Endothelial cell of hepatic sinusoid (primary cell): ENCODE results near the gene PTTG1IP.
"Not testable (repeated sequence)": the region's sequence is repeated elsewhere in the genome, so short reads cannot be mapped to it uniquely, and the experiment has no call there.

Experiments
- in situ Hi-C: cut with HindIII; loops from 2 replicates; pipeline ENCODE4 v1.10.0; 2017; ENCODE audit warnings: low sequenced_read_pairs

The PTTG1IP gene, protein sequence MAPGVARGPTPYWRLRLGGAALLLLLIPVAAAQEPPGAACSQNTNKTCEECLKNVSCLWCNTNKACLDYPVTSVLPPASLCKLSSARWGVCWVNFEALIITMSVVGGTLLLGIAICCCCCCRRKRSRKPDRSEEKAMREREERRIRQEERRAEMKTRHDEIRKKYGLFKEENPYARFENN

DNA sequence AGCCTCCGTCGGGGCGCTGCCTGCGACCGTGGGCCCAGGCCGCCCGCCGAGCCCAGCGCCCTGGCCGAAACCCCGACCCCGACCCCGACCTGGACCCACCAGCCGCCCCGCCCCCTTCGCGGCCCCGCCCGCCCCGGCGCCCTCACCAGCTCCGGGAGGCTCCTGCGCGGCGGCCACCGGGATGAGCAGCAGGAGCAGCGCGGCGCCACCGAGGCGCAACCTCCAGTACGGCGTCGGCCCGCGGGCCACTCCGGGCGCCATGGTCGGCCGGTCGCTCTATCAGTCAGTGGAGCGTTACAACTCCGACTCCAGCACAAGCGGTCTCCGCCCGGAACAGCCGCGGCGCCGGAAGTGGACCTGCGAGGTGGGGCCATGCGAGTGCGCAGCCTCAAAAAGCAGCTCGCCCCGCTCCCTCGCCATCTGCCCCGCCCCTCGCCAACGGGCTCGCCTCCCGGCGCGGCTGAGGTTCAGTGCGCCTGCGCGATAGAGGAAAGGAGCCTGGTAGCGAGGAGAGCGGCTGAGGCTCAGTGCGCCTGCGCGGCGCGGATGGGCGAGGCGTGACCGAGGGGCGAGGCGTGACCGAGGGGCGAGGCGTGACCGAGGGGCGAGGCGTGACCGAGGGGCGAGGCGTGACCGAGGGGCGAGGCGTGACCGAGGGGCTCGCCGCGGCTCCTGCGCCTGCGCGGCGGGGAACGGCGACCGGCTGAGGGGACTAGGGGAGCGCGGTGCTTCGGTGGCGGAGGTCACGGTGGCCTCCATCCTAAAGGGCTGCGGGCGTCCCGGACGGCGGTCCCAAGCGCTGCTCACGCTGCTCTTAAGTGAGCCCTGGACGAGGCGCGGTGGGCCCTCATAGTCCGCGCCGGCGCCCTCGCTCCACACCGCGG is at the start of gene PTTG1IP:
TSS of gene PTTG1IP (minus strand) at position 335 of the 884 bp plus-strand sequence. CDS start at position 261, 74 bp downstream.
- in situ Hi-C loops = loop anchor here (10.0 kb wide), 1 partner anchor 69 kb away; the partner anchor contains the start of gene UBE2G2

DNA sequence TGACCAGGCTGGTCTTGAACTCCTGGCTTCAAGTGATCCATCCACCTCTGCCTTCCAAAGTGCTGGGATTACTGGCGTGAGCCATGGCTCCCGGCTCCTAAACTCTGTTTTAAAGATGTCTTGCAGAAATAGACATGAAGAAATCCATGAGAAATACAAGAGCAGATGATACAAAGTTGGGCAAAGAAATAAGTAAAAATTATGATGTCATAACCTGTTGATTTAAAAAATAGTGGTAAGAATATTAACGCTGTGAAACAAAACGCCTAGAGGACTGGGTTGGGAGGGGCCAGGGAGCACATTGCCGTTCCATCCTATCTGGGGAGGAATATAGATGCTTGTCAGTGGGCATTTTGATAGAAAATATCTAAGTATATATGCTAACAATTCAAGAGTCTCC is 48.4 kb upstream of the PTTG1IP start:
- in situ Hi-C loops = no loop called here

DNA sequence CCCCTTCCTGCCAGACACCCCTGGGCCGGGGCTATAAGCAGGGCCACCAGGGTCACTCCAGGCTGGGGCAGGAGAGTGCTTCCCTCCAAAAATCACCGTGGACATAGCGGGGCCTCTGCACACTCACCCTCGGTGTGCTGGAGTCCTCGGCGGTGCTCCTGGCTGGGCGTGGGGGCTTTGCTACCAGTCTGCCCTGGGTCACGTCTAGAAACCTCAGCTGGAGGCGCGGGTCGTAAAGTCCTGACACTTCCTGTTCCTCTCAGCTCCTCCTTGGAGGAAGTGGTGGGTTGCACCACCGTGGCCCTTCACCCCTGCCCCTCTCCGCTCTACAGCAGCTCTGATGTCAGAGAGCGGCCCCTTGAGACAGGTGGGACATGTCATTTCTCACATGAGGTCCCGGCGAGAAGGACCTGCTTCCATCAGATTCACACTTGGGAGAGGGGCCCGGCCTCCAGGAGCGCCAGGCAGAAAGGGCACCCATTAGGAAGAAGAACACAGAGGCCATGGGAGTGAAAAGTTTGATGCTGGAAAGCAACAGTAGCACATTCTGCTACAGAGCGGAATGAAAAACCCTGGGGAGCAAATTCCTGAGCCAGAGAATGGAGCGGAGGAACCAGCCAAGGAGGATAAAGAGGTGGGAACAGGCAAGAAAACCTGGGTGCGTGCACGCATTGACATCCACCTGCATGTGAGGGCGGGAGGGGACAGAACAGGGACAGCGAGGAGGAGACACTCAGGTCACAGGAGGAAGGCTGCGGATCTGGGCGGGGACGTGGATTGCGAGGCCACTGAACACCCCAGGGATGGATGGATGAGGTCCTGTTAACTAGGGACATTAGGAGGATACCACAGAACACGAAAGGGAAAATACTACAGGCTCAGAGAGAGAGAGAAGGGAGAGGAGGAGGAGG is 47.5 kb upstream of the PTTG1IP start, which contains the start of gene ITGB2:
TSS of gene ITGB2 (minus strand) at position 206 of the 911 bp plus-strand sequence. CDS start 10,117 bp downstream, outside the sequence.
- in situ Hi-C loops = no loop called here

DNA sequence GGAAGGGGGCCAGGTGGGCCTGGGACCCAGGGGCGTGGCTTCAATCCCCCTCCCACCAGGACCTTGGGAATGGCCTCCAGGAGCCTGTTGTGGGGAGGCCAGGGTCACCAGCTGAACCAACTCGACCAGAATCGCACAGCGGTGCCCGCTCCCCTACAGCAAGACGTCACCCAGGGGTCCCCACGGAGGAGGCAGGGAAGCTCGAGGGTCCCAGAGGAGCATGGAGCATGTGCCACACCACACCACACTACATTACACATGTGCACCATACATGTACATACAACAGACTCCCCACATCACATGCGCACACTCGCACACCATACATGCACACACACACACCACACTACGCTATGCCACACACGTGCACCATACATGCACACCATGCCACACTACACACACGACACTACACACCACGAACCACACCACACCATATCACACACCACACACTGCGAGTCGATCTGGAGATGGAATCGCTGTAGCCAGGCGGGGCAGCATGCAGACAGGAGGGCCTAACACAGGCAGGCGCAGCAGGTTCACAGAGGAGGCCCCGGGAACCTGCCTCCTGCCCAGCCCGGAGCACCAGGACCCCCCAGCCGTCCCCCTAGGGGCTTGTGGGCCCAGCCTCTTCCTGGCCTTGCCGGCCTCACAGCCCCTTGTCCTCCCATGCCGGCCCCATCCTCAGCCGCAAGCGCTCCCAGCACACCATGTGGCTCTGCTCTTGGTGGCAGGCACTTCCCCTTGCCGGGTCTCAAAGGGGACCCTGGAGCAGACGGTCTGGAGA is 46.6 kb upstream of the PTTG1IP start:
- in situ Hi-C loops = no loop called here

DNA sequence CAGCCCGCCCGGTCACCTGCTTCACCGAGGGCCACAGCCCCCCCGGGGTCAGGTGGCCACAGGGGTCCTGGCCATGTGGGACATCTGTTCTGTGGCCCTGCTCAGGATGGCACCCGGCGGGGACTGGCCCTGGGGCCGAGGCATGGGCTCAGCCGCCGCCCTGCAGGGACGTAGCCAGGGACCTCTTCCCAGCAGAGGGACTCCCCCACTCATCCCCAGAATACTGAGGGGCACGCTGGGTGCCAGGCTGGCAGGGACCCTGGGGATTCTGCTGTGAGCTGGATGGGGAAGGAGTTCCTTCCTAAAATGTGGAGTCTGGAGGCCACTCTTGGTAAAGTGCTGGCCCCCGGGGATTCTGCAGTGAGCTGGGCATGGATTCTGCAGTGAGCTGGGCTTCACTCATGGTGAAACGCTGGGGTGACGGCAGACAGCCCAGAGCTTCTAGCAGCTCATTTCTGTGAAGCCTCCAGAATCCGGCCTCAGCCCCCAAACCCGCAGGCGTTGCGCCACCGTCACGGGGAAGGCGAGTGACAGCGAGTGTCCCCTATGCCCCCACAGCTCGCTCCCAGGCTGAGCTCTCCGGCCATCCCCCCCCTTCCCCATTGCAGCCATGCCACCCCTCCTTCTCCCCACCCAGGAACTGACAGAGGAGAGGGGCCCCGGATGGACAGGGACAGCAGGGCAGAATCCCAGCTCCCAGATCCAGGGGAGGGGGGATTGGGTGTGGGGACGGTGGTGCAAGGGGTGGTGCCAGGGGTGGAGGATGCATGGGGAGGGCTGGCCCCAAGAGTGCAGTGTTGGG is 45.8 kb upstream of the PTTG1IP start:
- in situ Hi-C loops = no loop called here

DNA sequence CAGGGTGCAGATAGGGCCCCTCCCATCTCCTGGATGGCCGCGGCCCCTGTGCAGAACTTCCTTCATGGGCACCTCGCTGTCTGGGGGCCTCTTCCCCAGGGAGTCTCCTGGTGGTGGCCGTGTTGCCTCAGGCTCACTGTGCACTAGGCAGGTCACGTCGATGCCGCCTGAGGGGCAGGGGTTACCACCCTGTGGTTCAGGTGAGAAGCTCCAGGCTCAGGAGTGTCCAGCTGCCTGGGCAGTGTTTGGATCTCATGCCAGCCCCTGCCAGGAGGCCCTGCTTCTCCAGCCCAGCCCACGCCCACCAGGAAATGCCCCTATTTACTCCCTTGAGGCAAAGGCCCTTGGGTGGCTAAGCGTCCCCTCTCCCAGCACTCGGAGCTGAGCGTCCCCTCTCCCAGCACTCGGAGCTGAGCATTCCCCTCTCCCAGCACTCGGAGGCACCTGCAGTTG is 45.1 kb upstream of the PTTG1IP start:
- in situ Hi-C loops = no loop called here

DNA sequence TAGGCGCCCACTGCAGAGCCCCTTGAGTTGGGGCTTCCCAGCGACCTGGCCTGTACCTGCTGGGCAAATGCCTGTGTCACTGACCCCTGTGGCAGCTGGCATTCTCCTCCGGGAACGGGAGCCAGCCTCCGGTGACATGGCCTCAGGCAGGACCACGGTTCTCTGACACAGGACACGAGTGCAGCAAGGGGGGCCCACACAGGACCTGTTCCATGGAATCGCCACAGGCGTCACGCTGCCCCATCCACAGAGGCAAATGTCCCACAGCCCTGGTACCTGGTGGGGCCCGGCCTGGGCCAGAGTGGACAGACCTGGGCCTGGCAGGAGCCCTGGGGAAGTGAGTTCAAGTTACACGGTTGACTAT is 44.6 kb upstream of the PTTG1IP start:
- in situ Hi-C loops = no loop called here

DNA sequence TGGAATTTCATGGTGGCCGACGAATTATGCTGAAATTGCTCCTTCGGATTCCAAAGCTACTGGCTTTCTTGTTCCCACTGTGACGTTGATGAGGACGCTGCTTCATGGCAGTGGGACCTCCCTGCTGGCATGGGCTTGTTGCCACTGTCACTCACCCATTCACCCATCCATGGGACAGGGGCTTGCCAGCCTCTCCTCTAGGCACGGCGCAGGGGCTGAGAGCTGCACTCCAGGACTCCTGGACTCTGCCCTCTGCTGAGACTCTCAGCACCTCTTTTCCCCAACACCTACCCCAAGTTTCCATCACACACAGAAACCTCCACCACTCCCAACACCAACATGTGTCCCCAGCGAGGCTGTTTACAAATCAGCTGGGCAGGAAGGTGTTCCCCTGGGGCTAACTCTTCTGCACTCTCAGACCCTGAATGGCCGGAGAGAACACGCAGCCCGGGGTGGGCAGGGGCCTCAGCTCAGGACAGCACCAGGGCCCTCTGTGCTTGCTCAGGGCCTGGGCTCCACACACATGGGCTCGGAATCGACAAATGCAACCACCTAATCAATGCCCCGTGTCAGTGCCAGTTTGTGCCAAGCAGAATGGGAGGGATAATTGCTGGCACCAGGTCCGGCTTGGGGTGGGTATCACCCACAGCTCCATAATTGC is 44.1 kb upstream of the PTTG1IP start:
- in situ Hi-C loops = no loop called here

DNA sequence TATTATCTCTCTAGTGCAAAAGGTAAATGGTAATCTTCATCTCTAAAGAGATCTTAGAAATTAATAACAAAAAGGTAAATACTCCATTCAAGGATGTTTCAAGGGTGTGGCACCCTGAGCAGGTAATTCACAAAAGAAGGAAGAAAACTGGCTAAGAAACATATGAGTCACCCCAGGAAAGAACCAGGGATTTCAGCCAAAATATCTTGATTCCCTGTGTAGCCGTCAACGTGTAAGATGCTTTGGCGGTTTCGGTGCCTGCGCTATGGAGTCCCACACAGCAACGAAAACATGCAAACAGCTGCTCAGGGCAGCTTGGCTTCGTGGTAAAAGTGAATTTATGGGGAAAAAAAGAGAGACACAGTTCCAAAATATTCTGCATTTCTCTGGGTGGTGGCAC is 43.5 kb upstream of the PTTG1IP start:
- in situ Hi-C loops = no loop called here

DNA sequence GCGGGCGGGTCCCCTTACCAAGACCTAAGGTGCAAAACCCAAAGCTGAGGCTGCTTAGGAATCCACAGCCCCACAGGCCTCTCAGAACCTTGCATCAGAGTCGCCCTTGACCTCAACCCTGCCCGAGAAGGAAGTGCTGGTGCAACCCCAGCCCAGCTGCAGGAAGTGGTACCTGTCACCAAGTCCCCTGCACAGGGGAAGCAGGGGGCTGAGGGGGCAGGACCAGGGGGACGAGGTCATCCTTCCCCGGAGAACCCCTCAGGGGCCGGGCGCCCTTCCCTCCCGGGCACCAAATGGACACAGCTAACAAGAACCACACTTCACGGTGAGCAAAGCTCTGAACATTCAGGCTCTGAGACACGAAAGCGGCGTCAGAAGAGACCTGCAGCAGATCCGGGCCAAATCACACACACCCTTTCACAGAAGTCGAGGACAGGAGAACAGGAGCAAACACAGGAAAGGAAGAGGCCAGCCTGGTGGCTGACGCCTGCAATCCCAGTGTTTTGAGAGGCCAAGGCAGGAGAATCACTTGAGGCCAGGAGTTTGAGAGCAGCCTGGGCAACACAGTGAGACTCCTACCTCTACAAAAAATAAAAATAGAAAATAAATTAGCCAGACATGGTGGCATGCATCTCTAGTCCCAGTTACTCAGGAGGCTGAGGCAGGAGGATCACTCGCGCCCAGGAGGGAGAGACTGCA is 40.8 kb upstream of the PTTG1IP start:
- in situ Hi-C loops = no loop called here

DNA sequence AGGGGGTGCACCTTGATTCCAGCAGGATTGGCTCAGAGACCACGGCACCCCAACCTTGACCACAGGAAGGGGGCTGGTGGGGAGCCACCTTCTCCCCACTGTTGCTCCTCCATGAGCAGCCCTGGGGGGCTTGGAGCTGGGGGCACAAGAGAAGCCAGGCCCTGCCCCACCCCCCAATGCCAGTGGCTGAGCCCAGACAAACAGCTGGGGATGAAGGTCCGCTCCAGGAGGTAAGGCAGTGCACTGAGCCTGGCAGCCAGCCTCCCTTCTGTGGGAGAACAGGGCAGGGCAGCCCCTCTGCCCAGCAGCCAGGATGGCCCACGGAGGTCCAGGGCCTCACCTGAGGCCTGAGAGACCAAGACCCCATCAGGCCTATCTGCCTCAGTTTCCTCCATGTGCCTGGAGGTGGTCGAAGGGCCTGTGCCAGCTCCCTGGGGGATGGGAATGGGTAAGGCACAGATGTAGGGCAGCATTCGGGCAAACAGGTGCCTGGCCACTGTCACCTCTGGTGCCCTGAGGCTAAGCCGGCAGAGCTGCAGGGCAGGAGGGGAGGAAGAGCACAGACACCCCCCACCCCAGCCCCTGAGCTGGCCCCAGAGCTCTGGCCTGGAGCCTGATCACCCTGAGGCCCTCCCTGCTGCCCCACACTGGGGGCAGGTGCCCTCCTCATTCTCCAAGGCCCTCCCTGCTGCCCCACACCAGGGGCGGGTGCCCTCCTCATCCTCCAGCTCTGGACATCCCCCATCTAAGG is 40.1 kb upstream of the PTTG1IP start:
- in situ Hi-C loops = no loop called here

DNA sequence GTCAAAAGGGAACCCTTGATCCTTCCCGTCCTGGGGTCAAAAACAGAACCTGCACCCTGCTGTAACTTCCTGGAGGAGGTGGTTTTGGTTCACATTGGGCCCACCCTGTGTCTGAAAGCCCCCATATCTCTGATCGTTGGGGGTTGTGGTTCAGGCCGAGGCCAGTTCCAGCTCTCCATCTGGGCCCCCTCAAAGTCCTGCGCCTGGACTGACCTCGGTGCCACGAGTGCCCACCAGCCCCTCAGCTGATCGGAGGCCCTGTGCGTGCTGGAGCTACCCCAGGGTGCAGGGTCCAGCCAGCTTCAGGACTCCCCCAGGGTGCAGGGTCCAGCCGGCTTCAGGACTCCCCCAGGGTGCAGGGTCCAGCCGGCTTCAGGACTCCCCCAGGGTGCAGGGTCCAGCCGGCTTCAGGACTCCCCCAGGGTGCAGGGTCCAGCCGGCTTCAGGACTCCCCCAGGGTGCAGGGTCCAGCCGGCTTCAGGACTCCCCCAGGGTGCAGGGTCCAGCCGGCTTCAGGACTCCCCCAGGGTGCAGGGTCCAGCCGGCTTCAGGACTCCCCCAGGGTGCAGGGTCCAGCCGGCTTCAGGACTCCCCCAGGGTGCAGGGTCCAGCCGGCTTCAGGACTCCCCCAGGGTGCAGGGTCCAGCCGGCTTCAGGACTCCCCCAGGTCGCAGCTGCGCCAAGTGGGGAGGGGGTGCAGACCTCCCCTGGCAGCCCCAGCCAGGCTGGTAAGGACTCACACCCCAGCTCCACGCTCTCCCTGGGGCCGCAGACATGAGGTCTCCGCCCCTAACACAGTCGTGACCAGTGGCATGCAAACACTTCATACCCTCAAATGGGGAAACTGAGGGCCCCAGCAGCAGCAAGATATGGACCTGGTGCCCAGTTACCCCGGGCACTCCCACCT is 39.3 kb upstream of the PTTG1IP start:
- in situ Hi-C loops = not testable (repeated sequence)

DNA sequence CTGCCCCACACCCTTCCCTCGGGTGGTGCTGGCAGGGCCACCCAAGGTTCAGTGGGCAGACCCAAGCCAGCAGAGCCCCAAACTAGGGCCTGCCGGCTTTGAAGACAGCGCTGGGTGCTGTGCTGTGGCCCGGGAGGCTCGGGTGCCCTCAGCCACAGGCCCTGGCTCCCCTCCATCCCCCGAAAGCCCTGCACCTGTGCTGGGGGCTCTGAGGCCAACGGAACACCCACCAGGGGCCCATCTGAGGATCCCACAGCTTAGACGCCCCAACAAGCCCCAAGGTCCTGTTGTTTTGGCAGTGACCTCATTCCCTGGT is 38.6 kb upstream of the PTTG1IP start:
- in situ Hi-C loops = no loop called here

DNA sequence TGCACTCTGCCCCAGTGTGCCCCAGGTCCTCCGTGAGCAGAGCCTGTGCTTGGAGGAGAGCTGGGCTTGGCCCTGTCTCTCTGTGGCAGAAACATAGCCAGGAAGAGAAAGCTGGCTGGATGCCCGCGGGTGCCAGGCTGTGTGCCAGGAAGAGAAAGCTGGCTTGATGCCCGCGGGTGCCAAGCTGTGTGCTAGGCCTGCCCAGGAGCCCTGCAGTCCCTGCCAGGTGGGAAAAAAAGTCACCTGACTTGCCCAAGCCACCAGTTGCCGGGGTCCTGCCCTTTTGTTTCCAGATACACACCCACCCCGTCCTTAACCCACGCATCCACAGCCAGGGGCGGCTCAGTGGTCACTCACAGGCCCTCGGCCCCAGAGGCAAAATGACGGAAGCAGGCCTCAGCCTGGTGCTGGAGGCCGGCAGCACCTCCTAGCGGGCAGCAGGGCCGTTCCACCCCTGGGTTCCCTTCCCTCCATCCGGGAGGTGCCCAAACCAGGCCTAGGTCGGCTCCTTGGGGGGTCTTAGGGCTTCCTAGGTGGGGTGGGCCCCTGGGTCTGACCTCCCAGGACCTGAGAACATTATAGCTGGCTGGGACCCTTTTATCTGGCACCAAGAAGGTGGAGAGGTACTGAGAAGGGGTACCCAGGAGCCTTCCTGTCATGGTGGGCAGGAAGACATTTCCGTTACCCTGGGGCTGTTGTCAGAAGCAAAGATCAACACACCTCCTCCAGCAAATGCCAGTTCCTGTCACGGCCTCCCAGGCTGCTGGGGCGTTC is 38.1 kb upstream of the PTTG1IP start:
- in situ Hi-C loops = no loop called here

DNA sequence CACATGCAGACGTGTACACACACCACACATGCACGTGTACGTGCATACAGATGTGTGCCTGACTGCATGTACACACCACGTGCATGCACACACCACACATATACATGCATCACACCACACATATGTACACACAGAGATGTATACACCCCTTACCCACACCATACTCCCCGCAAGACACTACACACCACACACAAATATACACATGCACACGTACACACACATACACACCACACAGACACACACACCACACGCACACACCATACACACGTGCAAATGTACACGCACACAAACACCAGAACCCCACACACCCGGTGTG is 37.5 kb upstream of the PTTG1IP start:
- in situ Hi-C loops = no loop called here
